HepG2 (cell line): ENCODE measurements around the gene ARHGDIA. TPM values are rescaled to one million over a fixed set of nuclear protein-coding genes. Genes with fewer than 3 reads are reported as not detected.

Source experiments
- ADNP ChIP-seq: sonication (generic); formaldehyde crosslinking; IDR thresholded peaks from 2 replicates; pipeline ENCODE4 v1.4.0; 2020; ENCODE audit warnings: missing genetic modification reagents
- FOSL2 ChIP-seq: sonication (generic); formaldehyde crosslinking; IDR thresholded peaks from 2 replicates; pipeline ENCODE4 v1.4.0; 2020; ENCODE audit warnings: missing genetic modification reagents
- FOXA3 ChIP-seq: IDR thresholded peaks from 2 replicates; pipeline ENCODE4 v1.6.1; 2016; ENCODE audit warnings: missing genetic modification reagents, missing compliant biosample characterization
- MXD3 ChIP-seq: IDR thresholded peaks from 2 replicates; pipeline ENCODE4 v1.6.1; 2016; ENCODE audit warnings: mild to moderate bottlenecking, missing biosample characterization, missing genetic modification reagents
- NONO ChIP-seq, 2 experiments: fragments of 450-650 bp in 1 of 2; sonication (generic) in 1 of 2; formaldehyde crosslinking in 1 of 2; IDR thresholded peaks in 1 of 2; conservative IDR thresholded peaks in 1 of 2; 2 replicates each; pipeline versions ENCODE4 v1.6.1 to v1.8.0; 2017 to 2022; ENCODE audit warnings: mild to moderate bottlenecking in 1 of 2, missing genetic modification reagents in 1 of 2, moderate library complexity in 1 of 2
- POLR2AphosphoS2 ChIP-seq: IDR thresholded peaks from 2 replicates; pipeline ENCODE4 v1.6.1; 2011; ENCODE audit warnings: low read depth, low read length, improper control_type of control experiment
- RBAK ChIP-seq: sonication (generic); formaldehyde crosslinking; IDR thresholded peaks from 2 replicates; pipeline ENCODE4 v1.5.1; 2020; ENCODE audit warnings: mild to moderate bottlenecking, missing genetic modification reagents
- SALL1 ChIP-seq: sonication (generic); formaldehyde crosslinking; IDR thresholded peaks from 2 replicates; pipeline ENCODE4 v1.8.0; 2022; ENCODE audit warnings: mild to moderate bottlenecking, missing genetic modification reagents
- SMARCE1 ChIP-seq: fragments of 450-650 bp; IDR thresholded peaks from 2 replicates; pipeline ENCODE4 v1.6.1; 2017; ENCODE audit warnings: borderline replicate concordance
- TFDP2 ChIP-seq: sonication (generic); formaldehyde crosslinking; IDR thresholded peaks from 2 replicates; pipeline ENCODE4 v1.4.0; 2020; ENCODE audit warnings: missing genetic modification reagents
- ZNF451 ChIP-seq: sonication (generic); formaldehyde crosslinking; IDR thresholded peaks from 2 replicates; pipeline ENCODE4 v1.5.0; 2020; ENCODE audit warnings: mild to moderate bottlenecking, missing genetic modification reagents
- ZNF501 ChIP-seq: sonication (generic); formaldehyde crosslinking; IDR thresholded peaks from 2 replicates; pipeline ENCODE4 v1.5.1; 2020; ENCODE audit warnings: mild to moderate bottlenecking, moderate library complexity, missing genetic modification reagents
- ZNF570 ChIP-seq: sonication (generic); formaldehyde crosslinking; IDR thresholded peaks from 2 replicates; pipeline ENCODE4 v1.4.0; 2020; ENCODE audit warnings: mild to moderate bottlenecking, missing genetic modification reagents, borderline replicate concordance
- ZNF652 ChIP-seq: IDR thresholded peaks from 2 replicates; pipeline ENCODE4 v1.6.1; 2016; ENCODE audit warnings: low read depth, borderline replicate concordance
- polyA plus RNA-seq, 8 experiments: library from polyadenylated mRNA; depleted of rRNA in 3 of 8; stranded (reverse) in 7 of 8; unstranded in 1 of 8; fragments of >200 nt; fragmentation: Illumina TruSeq in 4 of 8; extraction: Trizol in 4 of 8; gene quantifications; 2 replicates each; pipeline versions ENCODE4 v1.2.1 to v1.2.3, GENCODE V29; 2011 to 2016; ENCODE audit warnings: low read depth in 4 of 8, missing spikeins in 1 of 8, mixed read lengths in 1 of 8; ENCODE audit not compliant: insufficient read depth in 1 of 8
- total RNA-seq, 5 experiments: library from RNA; depleted of rRNA; stranded (reverse); fragments of >200 nt; fragmentation: Illumina TruSeq; extraction: Trizol; gene quantifications; 2 replicates each; pipeline ENCODE4 v1.2.3, GENCODE V29; 2016; ENCODE audit warnings: low read depth in 1 of 5
- TF ChIP-seq, protein P1 (sequence below): sonication (generic); formaldehyde crosslinking; IDR thresholded peaks from 2 replicates; pipeline ENCODE4 v1.4.0; 2020; ENCODE audit warnings: missing genetic modification reagents, borderline replicate concordance
- TF ChIP-seq, protein P2 (sequence below): sonication (generic); formaldehyde crosslinking; IDR thresholded peaks from 2 replicates; pipeline ENCODE4 v1.8.1; 2023; ENCODE audit warnings: missing genetic modification reagents, inconsistent platforms, borderline replicate concordance
- TF ChIP-seq, protein P3 (sequence below): sonication (generic); formaldehyde crosslinking; IDR thresholded peaks from 2 replicates; pipeline ENCODE4 v1.4.0; 2020; ENCODE audit warnings: low read depth, missing genetic modification reagents

Gene ARHGDIA
- total and polyA plus RNA-seq, 2 of the 13 experiments (the other 11 are each of a cell fraction or from before 2014, with no cell fraction given): 40.0 to 64.0 TPM

GRCh38 chr17:81833160-81833920 is 37.8 kb downstream of the ARHGDIA start, which contains the start of gene MCRIP1 (continued):
- peak; percentile 61; the same call in 1 of the 2 replicates for TF ChIP-seq ADNP (CRISPR knock-in tag)
- TF ChIP-seq, protein P1, sequence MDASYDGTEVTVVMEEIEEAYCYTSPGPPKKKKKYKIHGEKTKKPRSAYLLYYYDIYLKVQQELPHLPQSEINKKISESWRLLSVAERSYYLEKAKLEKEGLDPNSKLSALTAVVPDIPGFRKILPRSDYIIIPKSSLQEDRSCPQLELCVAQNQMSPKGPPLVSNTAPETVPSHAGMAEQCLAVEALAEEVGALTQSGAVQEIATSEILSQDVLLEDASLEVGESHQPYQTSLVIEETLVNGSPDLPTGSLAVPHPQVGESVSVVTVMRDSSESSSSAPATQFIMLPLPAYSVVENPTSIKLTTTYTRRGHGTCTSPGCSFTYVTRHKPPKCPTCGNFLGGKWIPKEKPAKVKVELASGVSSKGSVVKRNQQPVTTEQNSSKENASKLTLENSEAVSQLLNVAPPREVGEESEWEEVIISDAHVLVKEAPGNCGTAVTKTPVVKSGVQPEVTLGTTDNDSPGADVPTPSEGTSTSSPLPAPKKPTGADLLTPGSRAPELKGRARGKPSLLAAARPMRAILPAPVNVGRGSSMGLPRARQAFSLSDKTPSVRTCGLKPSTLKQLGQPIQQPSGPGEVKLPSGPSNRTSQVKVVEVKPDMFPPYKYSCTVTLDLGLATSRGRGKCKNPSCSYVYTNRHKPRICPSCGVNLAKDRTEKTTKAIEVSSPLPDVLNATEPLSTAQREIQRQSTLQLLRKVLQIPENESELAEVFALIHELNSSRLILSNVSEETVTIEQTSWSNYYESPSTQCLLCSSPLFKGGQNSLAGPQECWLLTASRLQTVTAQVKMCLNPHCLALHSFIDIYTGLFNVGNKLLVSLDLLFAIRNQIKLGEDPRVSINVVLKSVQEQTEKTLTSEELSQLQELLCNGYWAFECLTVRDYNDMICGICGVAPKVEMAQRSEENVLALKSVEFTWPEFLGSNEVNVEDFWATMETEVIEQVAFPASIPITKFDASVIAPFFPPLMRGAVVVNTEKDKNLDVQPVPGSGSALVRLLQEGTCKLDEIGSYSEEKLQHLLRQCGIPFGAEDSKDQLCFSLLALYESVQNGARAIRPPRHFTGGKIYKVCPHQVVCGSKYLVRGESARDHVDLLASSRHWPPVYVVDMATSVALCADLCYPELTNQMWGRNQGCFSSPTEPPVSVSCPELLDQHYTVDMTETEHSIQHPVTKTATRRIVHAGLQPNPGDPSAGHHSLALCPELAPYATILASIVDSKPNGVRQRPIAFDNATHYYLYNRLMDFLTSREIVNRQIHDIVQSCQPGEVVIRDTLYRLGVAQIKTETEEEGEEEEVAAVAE (CRISPR knock-in tag): no peak
- peak; percentile 46; the same call in 1 of the 2 replicates for TF ChIP-seq FOXA3
- TF ChIP-seq ZNF570 (CRISPR knock-in tag): no peak; the same call in 1 of the 2 replicates
- TF ChIP-seq FOSL2 (CRISPR knock-in tag): peak; percentile 27; the same call in 1 of the 2 replicates
- peak; percentile 91 for TF ChIP-seq ZNF501 (CRISPR knock-in tag)
- no peak for TF ChIP-seq ZNF652
- TF ChIP-seq, protein P2, sequence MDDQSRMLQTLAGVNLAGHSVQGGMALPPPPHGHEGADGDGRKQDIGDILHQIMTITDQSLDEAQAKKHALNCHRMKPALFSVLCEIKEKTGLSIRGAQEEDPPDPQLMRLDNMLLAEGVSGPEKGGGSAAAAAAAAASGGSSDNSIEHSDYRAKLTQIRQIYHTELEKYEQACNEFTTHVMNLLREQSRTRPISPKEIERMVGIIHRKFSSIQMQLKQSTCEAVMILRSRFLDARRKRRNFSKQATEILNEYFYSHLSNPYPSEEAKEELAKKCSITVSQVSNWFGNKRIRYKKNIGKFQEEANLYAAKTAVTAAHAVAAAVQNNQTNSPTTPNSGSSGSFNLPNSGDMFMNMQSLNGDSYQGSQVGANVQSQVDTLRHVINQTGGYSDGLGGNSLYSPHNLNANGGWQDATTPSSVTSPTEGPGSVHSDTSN: no peak; the same call in 1 of the 2 replicates
- TF ChIP-seq RBAK: peak; percentile 19; the same call in 1 of the 2 replicates
- no peak for TF ChIP-seq SMARCE1
- peak; percentile 97 for TF ChIP-seq MXD3 (CRISPR knock-in tag)
- TF ChIP-seq NONO (IDR thresholded peaks at IDR 0.05): no peak
- peak; percentile 85 for TF ChIP-seq NONO (CRISPR knock-in tag; conservative IDR thresholded peaks at IDR 0.05)
- TF ChIP-seq TFDP2 (CRISPR knock-in tag): peak; percentile 79
- peak; percentile 90 for TF ChIP-seq SALL1 (CRISPR knock-in tag)
- TF ChIP-seq POLR2AphosphoS2: no peak
- TF ChIP-seq ZNF451: peak; percentile 74; the same call in 1 of the 2 replicates
- TF ChIP-seq, protein P3, sequence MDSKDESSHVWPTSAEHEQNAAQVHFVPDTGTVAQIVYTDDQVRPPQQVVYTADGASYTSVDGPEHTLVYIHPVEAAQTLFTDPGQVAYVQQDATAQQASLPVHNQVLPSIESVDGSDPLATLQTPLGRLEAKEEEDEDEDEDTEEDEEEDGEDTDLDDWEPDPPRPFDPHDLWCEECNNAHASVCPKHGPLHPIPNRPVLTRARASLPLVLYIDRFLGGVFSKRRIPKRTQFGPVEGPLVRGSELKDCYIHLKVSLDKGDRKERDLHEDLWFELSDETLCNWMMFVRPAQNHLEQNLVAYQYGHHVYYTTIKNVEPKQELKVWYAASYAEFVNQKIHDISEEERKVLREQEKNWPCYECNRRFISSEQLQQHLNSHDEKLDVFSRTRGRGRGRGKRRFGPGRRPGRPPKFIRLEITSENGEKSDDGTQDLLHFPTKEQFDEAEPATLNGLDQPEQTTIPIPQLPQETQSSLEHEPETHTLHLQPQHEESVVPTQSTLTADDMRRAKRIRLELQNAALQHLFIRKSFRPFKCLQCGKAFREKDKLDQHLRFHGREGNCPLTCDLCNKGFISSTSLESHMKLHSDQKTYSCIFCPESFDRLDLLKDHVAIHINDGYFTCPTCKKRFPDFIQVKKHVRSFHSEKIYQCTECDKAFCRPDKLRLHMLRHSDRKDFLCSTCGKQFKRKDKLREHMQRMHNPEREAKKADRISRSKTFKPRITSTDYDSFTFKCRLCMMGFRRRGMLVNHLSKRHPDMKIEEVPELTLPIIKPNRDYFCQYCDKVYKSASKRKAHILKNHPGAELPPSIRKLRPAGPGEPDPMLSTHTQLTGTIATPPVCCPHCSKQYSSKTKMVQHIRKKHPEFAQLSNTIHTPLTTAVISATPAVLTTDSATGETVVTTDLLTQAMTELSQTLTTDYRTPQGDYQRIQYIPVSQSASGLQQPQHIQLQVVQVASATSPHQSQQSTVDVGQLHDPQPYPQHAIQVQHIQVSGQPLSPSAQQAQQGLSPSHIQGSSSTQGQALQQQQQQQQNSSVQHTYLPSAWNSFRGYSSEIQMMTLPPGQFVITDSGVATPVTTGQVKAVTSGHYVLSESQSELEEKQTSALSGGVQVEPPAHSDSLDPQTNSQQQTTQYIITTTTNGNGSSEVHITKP (CRISPR knock-in tag): no peak
